Measurements from ENCODE around the gene ROCK1. TPM values are rescaled to one million over a fixed set of nuclear protein-coding genes. Genes with fewer than 3 reads are reported as not detected.
A peak's percentile ranks its signal among the peaks of the same experiment; 100 is the strongest.

ROCK1 gene
- total and polyA plus RNA-seq, 8 donors: 50.2 to 93.2 (median 77.9) TPM

GRCh38 chr18:21109936-21110712, 1.5 kb downstream of the ROCK1 start:
- ATAC-seq: no peak
- DNase-seq: no peak
- peaks cover 23 to 52% of the 10 kb centered on the region in 2 donors for H3K4me1 ChIP-seq
- peak overlapping the region; percentile 98 to 99 for H3K27ac ChIP-seq
- no peaks in the 10 kb centered on the region for H3K9me3 ChIP-seq
- H3K36me3 ChIP-seq: no peaks in the 10 kb centered on the region
- intact Hi-C loops (cut with DNase I): no loop called here
- no peaks in the 10 kb centered on the region for H3K27me3 ChIP-seq
- peak overlapping the region; percentile 95 to 98 for H3K4me3 ChIP-seq
- TF ChIP-seq CTCF (IDR thresholded peaks at IDR 0.05): no peak

DNA sequence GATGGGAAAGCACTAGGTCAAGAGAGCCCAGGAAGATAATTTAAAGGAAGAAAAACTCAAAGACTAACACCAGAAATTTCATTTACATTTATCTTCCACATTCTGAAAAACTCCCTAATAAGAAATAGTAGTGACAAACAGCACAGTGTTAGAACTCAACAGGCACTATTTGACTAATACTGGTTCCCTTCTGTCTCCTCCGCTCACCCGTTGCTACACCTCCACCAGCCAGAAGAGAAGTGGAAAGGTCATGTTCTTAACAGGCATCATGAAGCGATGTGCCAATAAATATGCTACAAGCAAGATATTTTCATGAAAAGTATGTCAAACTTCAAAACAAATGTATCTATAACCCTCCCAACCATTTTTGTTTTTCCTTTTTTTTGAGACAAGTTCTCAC, 5.7 kb downstream of the ROCK1 start:
- no peak for ATAC-seq
- intact Hi-C loops (cut with DNase I): no loop called here
- Histone ChIP-seq H3K27me3 (no peaks in the 10 kb centered on the region), H3K36me3 (no peaks in the 10 kb centered on the region), H3K27ac (no peak overlapping the region), H3K4me3 (no peak overlapping the region), H3K4me1 (peaks cover 23 to 58% of the 10 kb centered on the region in 2 donors), H3K9me3 (no peaks in the 10 kb centered on the region)
- TF ChIP-seq CTCF (IDR thresholded peaks at IDR 0.05): no peak
- no peak for DNase-seq

- Histone ChIP-seq H3K27ac (no peak overlapping the region), H3K36me3 (no peaks in the 10 kb centered on the region), H3K4me3 (no peak overlapping the region), H3K27me3 (no peaks in the 10 kb centered on the region), H3K4me1 (peaks cover 7 to 78% of the 10 kb centered on the region in 2 donors), H3K9me3 (no peaks in the 10 kb centered on the region)
- ATAC-seq: no peak
- intact Hi-C loops (cut with DNase I): no loop called here
- no peak for TF ChIP-seq CTCF (IDR thresholded peaks at IDR 0.05)
- DNase-seq: no peak
Observed at GRCh38 chr18:21101172-21101571, 10.4 kb downstream of the ROCK1 start.

GRCh38 chr18:21100678-21101077, 10.9 kb downstream of the ROCK1 start:
- H3K4me1 ChIP-seq: peaks cover 2 to 73% of the 10 kb centered on the region in 2 donors
- DNase-seq (no peak), ATAC-seq (no peak)
- no peak overlapping the region for H3K4me3 ChIP-seq
- H3K9me3 ChIP-seq: no peaks in the 10 kb centered on the region
- intact Hi-C loops (cut with DNase I): no loop called here
- no peaks in the 10 kb centered on the region for H3K27me3 ChIP-seq
- no peak for TF ChIP-seq CTCF (IDR thresholded peaks at IDR 0.05)
- no peak overlapping the region for H3K27ac ChIP-seq
- H3K36me3 ChIP-seq: no peaks in the 10 kb centered on the region

GRCh38 chr18:21100146-21100545, 11.5 kb downstream of the ROCK1 start:
- H3K36me3 ChIP-seq: no peaks in the 10 kb centered on the region
- no peaks in the 10 kb centered on the region for H3K9me3 ChIP-seq
- no peak overlapping the region for H3K4me3 ChIP-seq
- no peak overlapping the region for H3K27ac ChIP-seq
- DNase-seq (no peak), ATAC-seq (no peak)
- TF ChIP-seq CTCF (IDR thresholded peaks at IDR 0.05): no peak
- no peaks in the 10 kb centered on the region for H3K27me3 ChIP-seq
- H3K4me1 ChIP-seq: peaks cover 0 to 68% of the 10 kb centered on the region in 2 donors
- intact Hi-C loops (cut with DNase I): no loop called here
